Measurements from ENCODE around the gene DCC.

DNA sequence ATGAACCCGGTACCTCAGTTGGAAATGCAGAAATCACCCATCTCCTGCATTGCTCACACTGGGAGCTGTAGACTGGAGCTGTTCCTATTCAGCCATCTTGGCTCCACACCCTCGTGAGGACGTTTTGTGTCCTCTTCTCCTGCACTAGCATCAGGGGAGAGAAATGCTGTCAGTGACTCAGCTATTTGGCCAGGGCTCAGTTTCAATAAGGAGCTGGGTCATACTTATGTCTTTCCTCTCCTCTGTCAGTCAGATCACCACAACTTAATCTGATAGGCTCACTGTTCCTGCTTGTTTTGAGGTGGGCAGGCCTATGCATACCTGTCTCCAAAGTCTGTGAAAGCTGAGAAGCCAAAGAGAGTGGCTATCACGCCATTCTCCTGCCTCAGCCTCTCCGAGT is 921.2 kb downstream of the DCC start:
- no peak for TF ChIP-seq GATA2 (IDR thresholded peaks at IDR 0.05; ENCODE audit: low read depth, low read length)
- TF ChIP-seq GATA3 (IDR thresholded peaks at IDR 0.05; ENCODE audit: low read depth, low read length): no peak
